Activated naive CD8-positive, alpha-beta T cell treated with anti-CD3 and anti-CD28 coated beads, Interleukin-2, amount 10 ng/mL, durations not matched to agents 7 days and 5 days (primary cell): ENCODE measurements around the gene TMCO2. TPM values are rescaled to one million over a fixed set of nuclear protein-coding genes. Genes with fewer than 3 reads are reported as not detected.

ENCODE experiments used
- ATAC-seq: fragments of 150-1000 bp; cut with Tn5 transposase; one replicate; pipeline ENCODE4 v1.10.0; 2021; ENCODE audit warnings: low read depth, moderate library complexity
- POLR2A ChIA-PET: fragments of 350-600 bp; sonication (Branson Sonifier 250); formaldehyde crosslinking; loops from one replicate; lab custom pipeline; 2021; ENCODE audit warnings: antibody characterized with exemption; lab: Charles Lee
- DNase-seq: peaks from one replicate; pipeline ENCODE4 v3.0.0; 2021
- H3K27ac Mint-ChIP-seq: one replicate; pipeline ENCODE4 v1.8.0; 2022; ENCODE audit warnings: mild to moderate bottlenecking, mixed read lengths
- H3K27me3 Mint-ChIP-seq: one replicate; pipeline ENCODE4 v1.8.0; 2022; ENCODE audit warnings: mild to moderate bottlenecking, moderate library complexity, mixed read lengths
- H3K36me3 Mint-ChIP-seq: one replicate; pipeline ENCODE4 v1.8.0; 2021; ENCODE audit warnings: mild to moderate bottlenecking, mixed read lengths
- H3K4me1 Mint-ChIP-seq: one replicate; pipeline ENCODE4 v1.8.0; 2021; ENCODE audit warnings: mixed read lengths
- H3K4me3 Mint-ChIP-seq: one replicate; pipeline ENCODE4 v1.8.0; 2022; ENCODE audit warnings: mild to moderate bottlenecking, moderate library complexity, mixed read lengths
- H3K9me3 Mint-ChIP-seq: one replicate; pipeline ENCODE4 v1.8.0; 2021; ENCODE audit warnings: mixed read lengths
- total RNA-seq, 2 experiments: library from RNA; stranded (reverse); gene quantifications; one replicate each; pipeline ENCODE4 v1.2.3, GENCODE V29; 2021

The TMCO2 gene
- total RNA-seq, 2 experiments from 2014 or later: not detected

- H3K4me3 Mint-ChIP-seq: no peak overlapping the region
- no peak for DNase-seq
- no peak overlapping the region for H3K27ac Mint-ChIP-seq
- POLR2A ChIA-PET: interaction anchor here (1.4 kb wide), 1 partner anchor 15 kb away, joined by 4 read pairs; no protein-coding TSS in a partner anchor
- no peaks in the 10 kb centered on the region for H3K4me1 Mint-ChIP-seq
- H3K27me3 Mint-ChIP-seq: no peaks in the 10 kb centered on the region
- no peaks in the 10 kb centered on the region for H3K9me3 Mint-ChIP-seq
- ATAC-seq: no peak
- H3K36me3 Mint-ChIP-seq: peaks cover 6% of the 10 kb centered on the region
Observed at GRCh38 chr1:40300249-40300567, 52.5 kb downstream of the TMCO2 start.

- H3K36me3 Mint-ChIP-seq: peaks cover 5% of the 10 kb centered on the region
- POLR2A ChIA-PET: interaction anchor here (1.4 kb wide), 1 partner anchor 14 kb away, joined by 4 read pairs; no protein-coding TSS in a partner anchor
- H3K4me1 Mint-ChIP-seq: no peaks in the 10 kb centered on the region
- no peaks in the 10 kb centered on the region for H3K9me3 Mint-ChIP-seq
- DNase-seq (no peak), ATAC-seq (no peak)
- no peaks in the 10 kb centered on the region for H3K27me3 Mint-ChIP-seq
- H3K27ac Mint-ChIP-seq: no peak overlapping the region
- H3K4me3 Mint-ChIP-seq: no peak overlapping the region
Observed at GRCh38 chr1:40300651-40301050, 52.9 kb downstream of the TMCO2 start.

- DNase-seq: no peak
- Mint-ChIP-seq H3K36me3 (peaks cover 5% of the 10 kb centered on the region), H3K4me3 (no peak overlapping the region), H3K9me3 (no peaks in the 10 kb centered on the region), H3K4me1 (no peaks in the 10 kb centered on the region), H3K27ac (no peak overlapping the region), H3K27me3 (no peaks in the 10 kb centered on the region)
- POLR2A ChIA-PET: no interaction called here
- no peak for ATAC-seq
Observed at GRCh38 chr1:40301066-40301465, 53.3 kb downstream of the TMCO2 start.

Other genes starting within 250 kb of the TMCO2 start
- 100 to 1,000 TPM; 579 to 614 TPM for gene CAP1, start 207.2 kb upstream of the TMCO2 start, total RNA-seq
- gene PPT1, start 150.7 kb upstream of the TMCO2 start, total RNA-seq: 10 to 100 TPM; 71.3 to 74.6 TPM
- 10 to 100 TPM; 22.4 to 22.8 TPM for gene RLF, start 86.5 kb upstream of the TMCO2 start, total RNA-seq
- gene ZMPSTE24, start 10.3 kb downstream of the TMCO2 start, total RNA-seq: 10 to 100 TPM; 20.6 to 21.2 TPM
- 1 to 10 TPM; 6.0 to 7.2 TPM for gene COL9A2, start 69.3 kb downstream of the TMCO2 start, total RNA-seq
- 100 to 1,000 TPM; 133 to 138 TPM for gene SMAP2, start 125.8 kb downstream of the TMCO2 start, total RNA-seq
- 1 to 10 TPM; 5.2 to 6.3 TPM for gene ZFP69B, start 202.5 kb downstream of the TMCO2 start, total RNA-seq
- 1 to 10 TPM; 2.3 to 2.9 TPM for gene ZFP69, start 229.4 kb downstream of the TMCO2 start, total RNA-seq